GM18868 (cell line): ENCODE measurements around the gene IKZF1.

Experiments
- ATAC-seq: cut with Tn5 transposase; IDR thresholded peaks from one replicate; pipeline ENCODE4 v1.9.1; 2021; ENCODE audit warnings: mild to moderate bottlenecking, moderate library complexity; ENCODE audit not compliant: unreplicated experiment

The IKZF1 gene

GRCh38 chr7:50304129-50304910 is at the start of gene IKZF1:
Gene IKZF1, plus strand, starts transcription at chr7:50304716. Its CDS starts 14,346 bp downstream, at chr7:50319062.
- ATAC-seq = peak; percentile 33

GRCh38 chr7:50261593-50261992 is 42.9 kb upstream of the IKZF1 start:
- ATAC-seq = no peak

GRCh38 chr7:50262446-50262845 is 42.1 kb upstream of the IKZF1 start:
- peak; percentile 7 for ATAC-seq

- ATAC-seq = peak; percentile 63
Measured at GRCh38 chr7:50262916-50263690, 41.4 kb upstream of the IKZF1 start.

GRCh38 chr7:50264908-50265307 is 39.6 kb upstream of the IKZF1 start:
- peak; percentile 29 for ATAC-seq

GRCh38 chr7:50265968-50266634 is 38.4 kb upstream of the IKZF1 start:
- no peak for ATAC-seq

GRCh38 chr7:50266635-50267386 is 37.7 kb upstream of the IKZF1 start:
- peak; percentile 48 for ATAC-seq

- no peak for ATAC-seq
Measured at GRCh38 chr7:50267525-50268041, 36.9 kb upstream of the IKZF1 start.

GRCh38 chr7:50268223-50268622 is 36.3 kb upstream of the IKZF1 start:
- peak; percentile 19 for ATAC-seq

- no peak for ATAC-seq
Measured at GRCh38 chr7:50268990-50269389, 35.5 kb upstream of the IKZF1 start.

- peak; percentile 30 for ATAC-seq
Measured at GRCh38 chr7:50270531-50271018, 33.9 kb upstream of the IKZF1 start.

GRCh38 chr7:50272808-50273207 is 31.7 kb upstream of the IKZF1 start:
- ATAC-seq = no peak

- ATAC-seq = no peak
Measured at GRCh38 chr7:50273301-50273700, 31.2 kb upstream of the IKZF1 start.

GRCh38 chr7:50273870-50274269 is 30.6 kb upstream of the IKZF1 start:
- ATAC-seq = peak; percentile 39

GRCh38 chr7:50274361-50274760 is 30.2 kb upstream of the IKZF1 start:
- ATAC-seq = no peak

- ATAC-seq = no peak
Measured at GRCh38 chr7:50275430-50275829, 29.1 kb upstream of the IKZF1 start.

GRCh38 chr7:50276483-50276882 is 28.0 kb upstream of the IKZF1 start:
- no peak for ATAC-seq

- ATAC-seq = no peak
Measured at GRCh38 chr7:50278120-50278519, 26.4 kb upstream of the IKZF1 start.

GRCh38 chr7:50281680-50282445 is 22.7 kb upstream of the IKZF1 start:
- peak; percentile 92 for ATAC-seq
